GM12878 (cell line): ENCODE data around the gene PLXNB3. TPM values are rescaled to one million over a fixed set of nuclear protein-coding genes. Genes with fewer than 3 reads are reported as not detected.

Experiments
- ATAC-seq: fragments of 200-7000 bp; cut with Tn5 transposase; 3 replicates; pipeline ENCODE4 v1.9.1; 2020; ENCODE audit warnings: mild to moderate bottlenecking, moderate library complexity
- BruUV-seq: library from RNA; stranded (reverse); fragments of 400-500 nt; replicated peaks from 2 replicates; lab custom pipeline; 2021; lab: Mats Ljungman, UMichigan
- CTCF ChIA-PET: fragments of 300-600 bp; sonication (Branson Sonifier 250); formaldehyde crosslinking; extraction: SDS; loops from one replicate; lab custom pipeline; 2021; ENCODE audit warnings: inconsistent platforms; lab: Yijun Ruan, JAX
- POLR2A ChIA-PET: fragments of 350-600 bp; formaldehyde crosslinking; extraction: SDS; loops from one replicate; lab custom pipeline; 2021; ENCODE audit warnings: inconsistent platforms; lab: Charles Lee
- RAD21 ChIA-PET: fragments of 300-600 bp; sonication (Branson Sonifier 250); formaldehyde crosslinking; loops from one replicate; lab custom pipeline; 2023; ENCODE audit warnings: antibody characterized with exemption; ENCODE audit not compliant: unreplicated experiment; lab: Charles Lee
- SMC1A ChIA-PET: fragments of 300-600 bp; sonication (Branson Sonifier 250); formaldehyde crosslinking; loops from one replicate; lab custom pipeline; 2023; ENCODE audit not compliant: unreplicated experiment, uncharacterized antibody; lab: Charles Lee
- DNase-seq: peaks from one replicate; pipeline ENCODE4 v3.0.0-alpha.2; 2011; ENCODE audit warnings: low read depth, low spot score
- FAIRE-seq: peaks from 3 replicates; lab custom pipeline; 2011; peaks lifted over from hg19 to GRCh38; lab: Jason Lieb, UNC
- H2AFZ ChIP-seq: 2 replicates; pipeline ENCODE4 v1.6.0; 2011; ENCODE audit warnings: low read depth, low read length, control low read depth; ENCODE audit not compliant: control insufficient read depth
- H3K27ac ChIP-seq: 2 replicates; pipeline ENCODE4 v1.5.1; 2011; ENCODE audit warnings: control low read depth; ENCODE audit not compliant: control insufficient read depth, insufficient read depth
- H3K27me3 ChIP-seq, 2 experiments: replicated peaks in 1 of 2; 2 replicates each; pipeline versions ENCODE4 v1.6.0 to v1.6.1; 2011; ENCODE audit warnings: low read length in 1 of 2; ENCODE audit not compliant: control insufficient read depth in 2 of 2, insufficient read depth in 2 of 2
- H3K36me3 ChIP-seq, 2 experiments: 2 replicates each; pipeline ENCODE4 v1.5.1; 2011; ENCODE audit warnings: low read length in 1 of 2; ENCODE audit not compliant: control insufficient read depth in 2 of 2, insufficient read depth in 2 of 2
- H3K4me1 ChIP-seq: 2 replicates; pipeline ENCODE4 v1.6.1; 2011; ENCODE audit warnings: mild to moderate bottlenecking, low read length, moderate library complexity, mixed read lengths; ENCODE audit not compliant: control insufficient read depth, insufficient read depth
- H3K4me2 ChIP-seq: 2 replicates; pipeline ENCODE4 v1.6.0; 2011; ENCODE audit warnings: control low read depth; ENCODE audit not compliant: control insufficient read depth, insufficient read depth
- H3K4me3 ChIP-seq: fragments of 200-600 bp; sonication (generic); 2 replicates; pipeline ENCODE4 v1.5.1; 2016
- H3K79me2 ChIP-seq: 2 replicates; pipeline ENCODE4 v1.6.0; 2011; ENCODE audit warnings: low read length; ENCODE audit not compliant: control insufficient read depth, insufficient read depth
- H3K9ac ChIP-seq: 2 replicates; pipeline ENCODE4 v1.8.0; 2011; ENCODE audit warnings: low read length, control low read depth, mixed read lengths; ENCODE audit not compliant: control insufficient read depth, insufficient read depth
- H3K9me3 ChIP-seq: replicated peaks from 3 replicates; pipeline ENCODE4 v1.5.1; 2011; ENCODE audit warnings: mild to moderate bottlenecking, low read length; ENCODE audit not compliant: control insufficient read depth, insufficient read depth
- H4K20me1 ChIP-seq: 2 replicates; pipeline ENCODE4 v1.6.0; 2011; ENCODE audit not compliant: control insufficient read depth, insufficient read depth
- BCL11A ChIP-seq: IDR thresholded peaks from 2 replicates; pipeline ENCODE4 v1.6.1; 2011; ENCODE audit warnings: low read depth, low read length
- BRCA1 ChIP-seq: IDR thresholded peaks from 2 replicates; pipeline ENCODE4 v1.6.1; 2011; ENCODE audit warnings: low read depth, low read length, improper control_type of control experiment
- EP300 ChIP-seq, 2 experiments: fragments of 150-350 bp in 1 of 2; IDR thresholded peaks; 2 replicates each; pipeline ENCODE4 v1.6.1; 2011 to 2012; ENCODE audit warnings: low read depth in 2 of 2, low read length in 2 of 2, borderline replicate concordance in 1 of 2, improper control_type of control experiment in 1 of 2, inconsistent platforms in 1 of 2; ENCODE audit not compliant: control insufficient read depth in 1 of 2
- IKZF1 ChIP-seq: fragments of 450-650 bp; conservative IDR thresholded peaks from 2 replicates; pipeline ENCODE4 v1.6.1; 2017; ENCODE audit warnings: antibody characterized with exemption, mild to moderate bottlenecking
- KDM1A ChIP-seq: fragments of 200-600 bp; sonication (generic); IDR thresholded peaks from 2 replicates; pipeline ENCODE4 v1.6.1; 2016; ENCODE audit warnings: borderline replicate concordance
- NRF1 ChIP-seq: conservative IDR thresholded peaks from 2 replicates; pipeline ENCODE4 v1.6.1; 2011; ENCODE audit warnings: mild to moderate bottlenecking, low read depth, low read length, improper control_type of control experiment
- PAX5 ChIP-seq: IDR thresholded peaks from 2 replicates; pipeline ENCODE4 v1.6.1; 2011; ENCODE audit warnings: low read depth, low read length, borderline replicate concordance
- RB1 ChIP-seq: fragments of 450-650 bp; formaldehyde crosslinking; IDR thresholded peaks from 2 replicates; pipeline ENCODE4 v1.6.1; 2017; ENCODE audit warnings: mild to moderate bottlenecking, borderline replicate concordance
- SIN3A ChIP-seq: IDR thresholded peaks from 2 replicates; pipeline ENCODE4 v1.6.1; 2012; ENCODE audit warnings: low read depth, low read length, improper control_type of control experiment
- SREBF1 ChIP-seq: IDR thresholded peaks from 2 replicates; pipeline ENCODE4 v1.6.1; 2012; ENCODE audit warnings: mild to moderate bottlenecking, low read length
- SREBF2 ChIP-seq: IDR thresholded peaks from 2 replicates; pipeline ENCODE4 v1.6.1; 2012; ENCODE audit warnings: mild to moderate bottlenecking, low read length
- TAF1 ChIP-seq: IDR thresholded peaks from 2 replicates; pipeline ENCODE4 v1.6.1; 2011; ENCODE audit warnings: mild to moderate bottlenecking, low read depth, low read length, borderline replicate concordance
- WGBS: methylation state at CpG from one replicate; pipeline ENCODE4 v1.1.6; 2016; ENCODE audit warnings: low lambda C conversion rate; ENCODE audit not compliant: insufficient replicate concordance, insufficient coverage; ENCODE audit errors: missing lambda C conversion rate; 5-methylcytosine and 5-hydroxymethylcytosine counted together
- in situ Hi-C: fragments of 300-500 bp; cut with MboI; formaldehyde crosslinking; loops from 9 replicates; pipeline ENCODE4 v1.14.3; 2018; ENCODE audit warnings: mixed read lengths
- intact Hi-C: fragments of 100-400 bp; cut with micrococcal nuclease; formaldehyde crosslinking; loops from one replicate; pipeline ENCODE4 v1.14.2; 2022; ENCODE audit not compliant: unreplicated experiment
- polyA plus RNA-seq, 11 experiments: library from polyadenylated mRNA; depleted of rRNA in 4 of 11; unstranded in 6 of 11; stranded (reverse) in 5 of 11; fragments of >200 nt; fragmentation: Nextera tagmentation in 4 of 11; fragmentation: Illumina TruSeq in 1 of 11; extraction: Ambion mirVana in 4 of 11; extraction: Trizol in 1 of 11; gene quantifications; 1 replicate in 1 of 11; 2 replicates in 10 of 11; pipeline versions ENCODE4 v1.2.1 to v1.2.3, GENCODE V29; 2011 to 2016; ENCODE audit warnings: inconsistent platforms in 2 of 11, missing spikeins in 2 of 11, low read depth in 1 of 11
- total RNA-seq, 4 experiments: library from RNA; depleted of rRNA in 3 of 4; stranded (reverse); fragments of >200 nt in 3 of 4; fragmentation: Illumina TruSeq in 1 of 4; extraction: Trizol in 1 of 4; gene quantifications; 2 replicates each; pipeline versions ENCODE4 v1.2.1 to v1.2.3, GENCODE V29; 2013 to 2021
- TF ChIP-seq, protein P1 (sequence below): IDR thresholded peaks from 2 replicates; pipeline ENCODE4 v1.6.1; 2012; ENCODE audit warnings: mild to moderate bottlenecking, low read depth, low read length

The PLXNB3 gene
- total and polyA plus RNA-seq, 10 of the 15 experiments (the other 5 are each of a cell fraction or from before 2014, with no cell fraction given): 0.06 to 0.68 (median 0.19) TPM; not detected in 4

DNA sequence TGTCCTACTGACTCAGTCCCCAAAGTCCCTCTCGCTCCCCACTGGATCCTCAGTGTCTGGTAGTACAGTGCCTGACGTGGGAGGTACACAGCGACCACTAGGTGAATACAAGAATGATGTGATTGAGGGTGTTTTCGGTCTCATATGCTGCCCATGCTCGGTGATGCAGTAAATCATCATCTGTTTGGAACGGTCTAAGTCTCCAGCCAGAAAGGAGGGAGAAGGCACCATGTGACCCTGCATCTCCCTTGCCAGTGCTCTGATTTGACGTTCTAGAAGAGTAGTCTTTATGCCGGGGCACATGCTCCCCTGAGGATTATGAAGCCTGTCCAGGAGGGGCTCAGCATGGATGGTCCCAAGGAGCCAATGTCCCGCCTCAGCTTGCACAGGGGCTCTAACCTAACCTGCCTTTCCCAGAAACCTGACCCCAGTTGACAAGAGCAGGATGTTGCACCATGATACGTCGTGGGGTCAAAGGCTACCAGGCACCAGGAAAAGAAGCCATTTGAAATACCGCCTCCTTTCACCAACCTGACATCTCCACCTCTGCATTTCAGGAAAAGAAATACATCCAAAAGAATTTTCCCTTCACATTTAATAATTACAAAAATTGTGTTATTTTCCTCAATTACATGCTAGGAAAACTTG is 13.8 kb upstream of the PLXNB3 start:
- Histone ChIP-seq H2AFZ (no peak overlapping the region), H3K9ac (no peak overlapping the region), H3K79me2 (no peaks in the 10 kb centered on the region), H4K20me1 (no peaks in the 10 kb centered on the region)
- no peak for FAIRE-seq
- no TSS peak for BruUV-seq
- ChIA-PET POLR2A (no interaction called here), SMC1A (no interaction called here)
- 20% methylated on average over 12 of the region's 12 CpGs for whole genome bisulfite sequencing
- TF ChIP-seq KDM1A (no peak), IKZF1 (no peak), SREBF1 (no peak), TAF1 (no peak), RB1 (no peak), PAX5 (no peak), EP300 (IDR thresholded peaks at IDR 0.05; ENCODE audit: borderline replicate concordance in 1 of 2, control insufficient read depth in 1 of 2, low read depth in 2 of 2, low read length in 2 of 2) (no peak), NRF1 (no peak), SIN3A (no peak), BCL11A (no peak), SREBF2 (no peak), BRCA1 (no peak)
- TF ChIP-seq, protein P1, sequence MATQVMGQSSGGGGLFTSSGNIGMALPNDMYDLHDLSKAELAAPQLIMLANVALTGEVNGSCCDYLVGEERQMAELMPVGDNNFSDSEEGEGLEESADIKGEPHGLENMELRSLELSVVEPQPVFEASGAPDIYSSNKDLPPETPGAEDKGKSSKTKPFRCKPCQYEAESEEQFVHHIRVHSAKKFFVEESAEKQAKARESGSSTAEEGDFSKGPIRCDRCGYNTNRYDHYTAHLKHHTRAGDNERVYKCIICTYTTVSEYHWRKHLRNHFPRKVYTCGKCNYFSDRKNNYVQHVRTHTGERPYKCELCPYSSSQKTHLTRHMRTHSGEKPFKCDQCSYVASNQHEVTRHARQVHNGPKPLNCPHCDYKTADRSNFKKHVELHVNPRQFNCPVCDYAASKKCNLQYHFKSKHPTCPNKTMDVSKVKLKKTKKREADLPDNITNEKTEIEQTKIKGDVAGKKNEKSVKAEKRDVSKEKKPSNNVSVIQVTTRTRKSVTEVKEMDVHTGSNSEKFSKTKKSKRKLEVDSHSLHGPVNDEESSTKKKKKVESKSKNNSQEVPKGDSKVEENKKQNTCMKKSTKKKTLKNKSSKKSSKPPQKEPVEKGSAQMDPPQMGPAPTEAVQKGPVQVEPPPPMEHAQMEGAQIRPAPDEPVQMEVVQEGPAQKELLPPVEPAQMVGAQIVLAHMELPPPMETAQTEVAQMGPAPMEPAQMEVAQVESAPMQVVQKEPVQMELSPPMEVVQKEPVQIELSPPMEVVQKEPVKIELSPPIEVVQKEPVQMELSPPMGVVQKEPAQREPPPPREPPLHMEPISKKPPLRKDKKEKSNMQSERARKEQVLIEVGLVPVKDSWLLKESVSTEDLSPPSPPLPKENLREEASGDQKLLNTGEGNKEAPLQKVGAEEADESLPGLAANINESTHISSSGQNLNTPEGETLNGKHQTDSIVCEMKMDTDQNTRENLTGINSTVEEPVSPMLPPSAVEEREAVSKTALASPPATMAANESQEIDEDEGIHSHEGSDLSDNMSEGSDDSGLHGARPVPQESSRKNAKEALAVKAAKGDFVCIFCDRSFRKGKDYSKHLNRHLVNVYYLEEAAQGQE: no peak
- TF ChIP-seq, all 136 proteins: peak for 0
- RAD21 ChIA-PET: no interaction called here
- ATAC-seq (peak; percentile 42), DNase-seq (no peak)
- H3K4me1 ChIP-seq: no peaks in the 10 kb centered on the region
- CTCF ChIA-PET: no interaction called here
- no peaks in the 10 kb centered on the region for H3K27me3 ChIP-seq
- no peak overlapping the region for H3K4me3 ChIP-seq
- intact Hi-C loops (no loop called here), in situ Hi-C loops (no loop called here)
- H3K27ac ChIP-seq: no peak overlapping the region
- no peaks in the 10 kb centered on the region for H3K36me3 ChIP-seq
- H3K9me3 ChIP-seq: no peaks in the 10 kb centered on the region
- H3K4me2 ChIP-seq: no peak overlapping the region
